Suprapubic skin (tissue), 3 donors: ENCODE data around the gene AGAP4.
"Not testable (repeated sequence)": the region's sequence is repeated elsewhere in the genome, so short reads cannot be mapped to it uniquely, and the experiment has no call there.

Source experiments
- EP300 ChIP-seq: sonication (generic); formaldehyde crosslinking; IDR thresholded peaks from one replicate; pipeline ENCODE4 v1.6.1; 2017; ENCODE audit warnings: antibody characterized with exemption
- TF ChIP-seq, protein P1 (sequence below), 2 donors: fragments of 200-600 bp in 1 of 2; fragments of 450-650 bp in 1 of 2; sonication (generic) in 1 of 2; IDR thresholded peaks; one replicate each; pipeline ENCODE4 v1.5.1; 2016 to 2019; ENCODE audit warnings: antibody characterized with exemption in 2 of 2, mild to moderate bottlenecking in 1 of 2, moderate library complexity in 1 of 2

- TF ChIP-seq, protein P1, sequence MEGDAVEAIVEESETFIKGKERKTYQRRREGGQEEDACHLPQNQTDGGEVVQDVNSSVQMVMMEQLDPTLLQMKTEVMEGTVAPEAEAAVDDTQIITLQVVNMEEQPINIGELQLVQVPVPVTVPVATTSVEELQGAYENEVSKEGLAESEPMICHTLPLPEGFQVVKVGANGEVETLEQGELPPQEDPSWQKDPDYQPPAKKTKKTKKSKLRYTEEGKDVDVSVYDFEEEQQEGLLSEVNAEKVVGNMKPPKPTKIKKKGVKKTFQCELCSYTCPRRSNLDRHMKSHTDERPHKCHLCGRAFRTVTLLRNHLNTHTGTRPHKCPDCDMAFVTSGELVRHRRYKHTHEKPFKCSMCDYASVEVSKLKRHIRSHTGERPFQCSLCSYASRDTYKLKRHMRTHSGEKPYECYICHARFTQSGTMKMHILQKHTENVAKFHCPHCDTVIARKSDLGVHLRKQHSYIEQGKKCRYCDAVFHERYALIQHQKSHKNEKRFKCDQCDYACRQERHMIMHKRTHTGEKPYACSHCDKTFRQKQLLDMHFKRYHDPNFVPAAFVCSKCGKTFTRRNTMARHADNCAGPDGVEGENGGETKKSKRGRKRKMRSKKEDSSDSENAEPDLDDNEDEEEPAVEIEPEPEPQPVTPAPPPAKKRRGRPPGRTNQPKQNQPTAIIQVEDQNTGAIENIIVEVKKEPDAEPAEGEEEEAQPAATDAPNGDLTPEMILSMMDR (IDR thresholded peaks at IDR 0.05) = not testable (repeated sequence)
- not testable (repeated sequence) for TF ChIP-seq EP300
Measured at GRCh38 chr10:45864264-45864663, 17.0 kb upstream of the AGAP4 start.
